WTC11 (cell line): ENCODE results near the gene FAM53B. TPM values are rescaled to one million over a fixed set of nuclear protein-coding genes. Genes with fewer than 3 reads are reported as not detected.

Source experiments
- ATAC-seq: fragments of 200-7000 bp; cut with Tn5 transposase; 2 replicates; pipeline ENCODE4 v1.10.0; 2021; ENCODE audit warnings: mild to moderate bottlenecking, moderate library complexity
- CTCF ChIA-PET: fragments of 300-600 bp; sonication (Branson Sonifier 250); formaldehyde crosslinking; loops from one replicate; lab custom pipeline; 2021; ENCODE audit warnings: antibody characterized with exemption; lab: Charles Lee
- POLR2A ChIA-PET: fragments of 350-600 bp; sonication (Branson Sonifier 250); formaldehyde crosslinking; loops from one replicate; lab custom pipeline; 2021; ENCODE audit warnings: antibody characterized with exemption; lab: Charles Lee
- DNase-seq: peaks from one replicate; pipeline ENCODE4 v3.0.0; 2021; ENCODE audit warnings: low spot score
- H3K27ac Mint-ChIP-seq: 2 replicates; pipeline ENCODE4 v1.8.0; 2021; ENCODE audit warnings: mixed read lengths
- H3K27me3 Mint-ChIP-seq: 2 replicates; pipeline ENCODE4 v1.8.0; 2021; ENCODE audit warnings: low read depth, mild to moderate bottlenecking, moderate library complexity, mixed read lengths
- H3K36me3 Mint-ChIP-seq: 2 replicates; pipeline ENCODE4 v1.8.0; 2021; ENCODE audit warnings: mixed read lengths
- H3K4me1 Mint-ChIP-seq: 2 replicates; pipeline ENCODE4 v1.8.0; 2022; ENCODE audit warnings: mixed read lengths
- H3K4me3 Mint-ChIP-seq: 2 replicates; pipeline ENCODE4 v1.8.0; 2021; ENCODE audit warnings: mild to moderate bottlenecking, moderate library complexity, mixed read lengths
- H3K9me3 Mint-ChIP-seq: 2 replicates; pipeline ENCODE4 v1.8.0; 2021; ENCODE audit warnings: mixed read lengths
- ATF1 ChIP-seq: sonication (generic); formaldehyde crosslinking; IDR thresholded peaks from 2 replicates; pipeline ENCODE4 v1.8.1; 2023; ENCODE audit warnings: mild to moderate bottlenecking, moderate library complexity, missing genetic modification reagents
- ATF6 ChIP-seq: sonication (generic); formaldehyde crosslinking; IDR thresholded peaks from 2 replicates; pipeline ENCODE4 v1.8.1; 2023; ENCODE audit warnings: mild to moderate bottlenecking, missing genetic modification reagents
- E2F1 ChIP-seq: sonication (generic); formaldehyde crosslinking; IDR thresholded peaks from 2 replicates; pipeline ENCODE4 v1.8.0; 2022; ENCODE audit warnings: mild to moderate bottlenecking, missing genetic modification reagents
- EMX1 ChIP-seq: fragments of 250-450 bp; sonication (Bioruptor Pico); IDR thresholded peaks from 2 replicates; pipeline ENCODE4 v1.8.0; 2021; ENCODE audit warnings: mild to moderate bottlenecking
- ERG ChIP-seq: fragments of 250-450 bp; sonication (Bioruptor Pico); IDR thresholded peaks from 2 replicates; pipeline ENCODE4 v1.8.0; 2021; ENCODE audit warnings: mild to moderate bottlenecking
- ESRRA ChIP-seq: sonication (generic); formaldehyde crosslinking; IDR thresholded peaks from 2 replicates; pipeline ENCODE4 v1.8.1; 2022; ENCODE audit warnings: mild to moderate bottlenecking, missing genetic modification reagents, borderline replicate concordance
- FOXK1 ChIP-seq: sonication (generic); formaldehyde crosslinking; IDR thresholded peaks from 2 replicates; pipeline ENCODE4 v1.8.0; 2022; ENCODE audit warnings: mild to moderate bottlenecking, moderate library complexity, missing genetic modification reagents
- IRF2 ChIP-seq: sonication (generic); formaldehyde crosslinking; IDR thresholded peaks from 2 replicates; pipeline ENCODE4 v1.8.0; 2022; ENCODE audit warnings: low read depth, missing genetic modification reagents, borderline replicate concordance
- MLX ChIP-seq: sonication (generic); formaldehyde crosslinking; IDR thresholded peaks from 2 replicates; pipeline ENCODE4 v1.8.1; 2023; ENCODE audit warnings: mild to moderate bottlenecking, missing genetic modification reagents, moderate library complexity
- NR2C2 ChIP-seq: sonication (generic); formaldehyde crosslinking; IDR thresholded peaks from 2 replicates; pipeline ENCODE4 v1.8.0; 2022; ENCODE audit warnings: mild to moderate bottlenecking, missing genetic modification reagents
- SMAD3 ChIP-seq: sonication (generic); formaldehyde crosslinking; IDR thresholded peaks from 2 replicates; pipeline ENCODE4 v1.8.0; 2022; ENCODE audit warnings: missing genetic modification reagents, mild to moderate bottlenecking, borderline replicate concordance
- TCF7 ChIP-seq: sonication (generic); formaldehyde crosslinking; IDR thresholded peaks from 2 replicates; pipeline ENCODE4 v1.8.0; 2022; ENCODE audit warnings: mild to moderate bottlenecking, low read depth, missing genetic modification reagents, moderate library complexity
- USF1 ChIP-seq: sonication (generic); formaldehyde crosslinking; IDR thresholded peaks from 2 replicates; pipeline ENCODE4 v1.8.0; 2022; ENCODE audit warnings: mild to moderate bottlenecking, missing genetic modification reagents
- ZNF138 ChIP-seq: sonication (generic); formaldehyde crosslinking; conservative IDR thresholded peaks from 2 replicates; pipeline ENCODE4 v1.8.1; 2022; ENCODE audit warnings: mild to moderate bottlenecking, moderate library complexity, missing genetic modification reagents
- ZNF219 ChIP-seq: sonication (generic); formaldehyde crosslinking; IDR thresholded peaks from 2 replicates; pipeline ENCODE4 v1.8.0; 2023; ENCODE audit warnings: missing genetic modification reagents, mild to moderate bottlenecking, borderline replicate concordance
- ZNF281 ChIP-seq: sonication (generic); formaldehyde crosslinking; IDR thresholded peaks from 2 replicates; pipeline ENCODE4 v1.8.0; 2023; ENCODE audit warnings: mild to moderate bottlenecking, missing genetic modification reagents
- ZNF317 ChIP-seq: sonication (generic); formaldehyde crosslinking; IDR thresholded peaks from 2 replicates; pipeline ENCODE4 v1.8.1; 2023; ENCODE audit warnings: low read depth, mild to moderate bottlenecking, moderate library complexity, missing genetic modification reagents, borderline replicate concordance
- ZNF416 ChIP-seq: fragments of 250-450 bp; sonication (Bioruptor Pico); IDR thresholded peaks from 2 replicates; pipeline ENCODE4 v1.9.0; 2021; ENCODE audit warnings: mild to moderate bottlenecking, inconsistent platforms
- ZSCAN18 ChIP-seq: fragments of 250-450 bp; sonication (Bioruptor Pico); IDR thresholded peaks from 2 replicates; pipeline ENCODE4 v2.1.2; 2022; ENCODE audit warnings: mild to moderate bottlenecking, moderate library complexity
- total RNA-seq: library from RNA; stranded (reverse); gene quantifications from 3 replicates; pipeline ENCODE4 v1.2.3, GENCODE V29; 2021

FAM53B gene
- total RNA-seq, 1 experiment from 2014 or later: 21.3 TPM

GRCh38 chr10:124605856-124606812, 138.0 kb downstream of the FAM53B start:
- no peaks in the 10 kb centered on the region for H3K36me3 Mint-ChIP-seq
- no peaks in the 10 kb centered on the region for H3K27me3 Mint-ChIP-seq
- H3K4me1 Mint-ChIP-seq: no peaks in the 10 kb centered on the region
- POLR2A ChIA-PET: no interaction called here
- no peak overlapping the region for H3K27ac Mint-ChIP-seq
- CTCF ChIA-PET: no interaction called here
- TF ChIP-seq EMX1 (CRISPR knock-in tag) (no peak), ATF1 (CRISPR knock-in tag) (no peak), ZSCAN18 (no peak), SMAD3 (CRISPR knock-in tag) (no peak), ERG (no peak), ATF6 (no peak)
- DNase-seq: no peak
- H3K4me3 Mint-ChIP-seq: no peak overlapping the region
- no peak for ATAC-seq
- no peaks in the 10 kb centered on the region for H3K9me3 Mint-ChIP-seq

- no peak overlapping the region for H3K27ac Mint-ChIP-seq
- H3K36me3 Mint-ChIP-seq: no peaks in the 10 kb centered on the region
- ATAC-seq (no peak), DNase-seq (no peak)
- no peaks in the 10 kb centered on the region for H3K27me3 Mint-ChIP-seq
- ChIA-PET CTCF (interaction anchor here (2.1 kb wide), 1 partner anchor 135 kb away, joined by 12 read pairs; no protein-coding TSS in a partner anchor), POLR2A (no interaction called here)
- no peaks in the 10 kb centered on the region for H3K4me1 Mint-ChIP-seq
- H3K4me3 Mint-ChIP-seq: no peak overlapping the region
- no peaks in the 10 kb centered on the region for H3K9me3 Mint-ChIP-seq
- TF ChIP-seq ZNF416 (CRISPR knock-in tag) (no peak), ZNF138 (CRISPR knock-in tag) (no peak), MLX (CRISPR knock-in tag) (no peak), ZSCAN18 (no peak), E2F1 (CRISPR knock-in tag) (no peak), ZNF219 (no peak), ESRRA (CRISPR knock-in tag) (no peak), IRF2 (CRISPR knock-in tag) (no peak), FOXK1 (CRISPR knock-in tag) (no peak), USF1 (CRISPR knock-in tag) (no peak), ZNF317 (CRISPR knock-in tag) (no peak), NR2C2 (no peak), TCF7 (CRISPR knock-in tag) (no peak), EMX1 (CRISPR knock-in tag) (no peak), ZNF281 (CRISPR knock-in tag) (no peak), ERG (no peak)
Measured at GRCh38 chr10:124605481-124605855, 138.7 kb downstream of the FAM53B start.
